HG03469 (cell line): Measurements from ENCODE around the gene HOMER2.
"Not testable (repeated sequence)": the region's sequence is repeated elsewhere in the genome, so short reads cannot be mapped to it uniquely, and the experiment has no call there.

Experiments used
- ATAC-seq: cut with Tn5 transposase; IDR thresholded peaks from one replicate; pipeline ENCODE4 v1.9.1; 2021; ENCODE audit warnings: mild to moderate bottlenecking, moderate library complexity, moderate number of reproducible peaks; ENCODE audit not compliant: unreplicated experiment

Gene HOMER2

DNA sequence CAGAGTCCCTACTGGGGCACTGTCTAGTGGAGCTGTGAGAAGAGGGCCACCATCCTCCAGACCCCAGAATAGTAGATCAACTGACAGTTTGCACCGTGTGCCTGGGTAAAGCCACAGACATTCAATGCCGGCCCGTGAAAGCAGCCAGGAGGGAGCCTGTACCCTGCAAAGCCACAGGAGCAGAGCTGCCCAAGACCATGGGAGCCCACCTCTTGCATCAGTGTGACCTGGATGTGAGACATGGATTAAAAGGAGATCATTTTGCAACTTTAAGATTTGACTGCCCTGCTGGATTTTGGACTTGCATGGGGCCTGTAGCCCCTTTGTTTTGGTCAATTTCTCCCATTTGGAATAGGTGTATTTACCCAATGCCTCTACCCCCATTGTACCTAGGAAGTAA is 86.5 kb downstream of the HOMER2 start:
- not testable (repeated sequence) for ATAC-seq

DNA sequence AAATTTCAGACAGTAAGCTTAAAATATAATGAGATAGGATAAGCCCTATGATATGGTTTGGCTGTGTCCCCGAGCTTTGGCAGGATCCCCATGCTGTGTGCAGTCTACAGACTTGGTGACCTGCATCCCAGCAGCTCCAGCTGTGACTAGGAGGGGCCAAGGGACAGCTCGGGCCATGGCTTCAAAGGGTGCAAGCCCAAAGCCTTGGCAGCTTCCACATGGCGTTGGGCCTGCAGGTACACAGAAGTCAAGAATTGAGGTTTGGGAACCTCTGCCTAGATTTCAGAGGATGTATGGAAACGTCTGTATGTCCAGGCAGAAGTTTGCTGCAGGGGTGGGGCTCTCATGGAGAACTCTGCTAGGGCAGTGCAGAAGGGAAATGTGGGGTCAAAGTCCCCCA is 86.9 kb downstream of the HOMER2 start:
- ATAC-seq: not testable (repeated sequence)

DNA sequence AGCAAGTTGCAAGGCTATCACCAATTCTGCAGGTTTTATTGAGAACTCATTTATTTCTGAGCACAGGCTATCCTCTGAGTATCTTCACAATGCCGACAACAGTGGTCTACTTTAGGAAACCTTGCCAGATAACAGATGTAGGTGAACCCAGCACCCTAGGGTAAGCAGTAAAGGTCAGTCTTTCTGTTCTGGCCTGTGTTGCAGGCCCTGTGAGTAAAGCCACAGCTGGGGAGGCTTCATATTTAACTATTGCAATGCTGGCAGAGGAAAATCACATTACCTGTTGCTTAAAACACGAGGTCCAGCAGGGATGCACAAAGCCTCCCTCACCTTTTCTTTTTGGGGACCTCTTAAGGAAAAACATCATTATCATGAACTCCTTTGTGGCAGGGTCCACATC is 87.6 kb downstream of the HOMER2 start:
- ATAC-seq: no peak

DNA sequence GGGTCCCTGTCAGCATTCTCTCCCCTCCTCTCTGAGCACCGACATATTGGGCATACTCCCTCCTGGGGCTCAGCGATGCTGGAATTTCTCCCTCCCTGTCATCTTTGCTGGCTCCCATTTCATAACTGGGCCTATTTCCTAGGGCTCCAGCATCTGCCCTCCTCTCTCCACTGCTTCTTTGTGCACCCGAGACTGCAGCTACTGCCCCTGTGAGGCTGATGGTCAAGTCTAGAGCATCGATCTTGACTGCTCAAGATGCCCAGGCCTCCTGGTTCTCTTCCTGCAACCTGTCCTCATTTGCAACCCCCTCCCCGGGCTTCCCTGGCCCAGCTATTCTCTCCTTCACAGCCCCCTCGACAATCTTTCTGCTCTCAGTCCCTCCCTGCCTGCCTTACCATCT is 89.6 kb downstream of the HOMER2 start:
- no peak for ATAC-seq

DNA sequence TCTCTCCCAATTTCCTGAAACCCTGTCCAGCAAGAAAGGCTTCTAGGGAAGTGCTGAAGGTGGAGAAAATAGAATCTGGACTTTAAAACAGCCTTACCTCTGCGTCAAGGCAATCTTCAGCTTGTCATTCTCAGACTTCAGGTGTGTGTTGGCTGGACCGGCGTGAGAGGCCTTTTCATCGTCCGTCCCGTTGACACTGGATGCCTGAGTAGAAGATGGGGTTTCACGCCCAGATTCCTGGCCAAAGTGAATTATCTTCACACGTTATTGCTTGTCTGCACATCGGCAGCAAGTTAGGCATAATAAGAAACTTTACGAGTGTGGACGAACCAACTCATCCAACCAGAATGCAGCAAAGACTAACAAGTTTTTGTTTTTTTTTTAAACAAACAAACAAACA is 93.6 kb downstream of the HOMER2 start:
- ATAC-seq: no peak

DNA sequence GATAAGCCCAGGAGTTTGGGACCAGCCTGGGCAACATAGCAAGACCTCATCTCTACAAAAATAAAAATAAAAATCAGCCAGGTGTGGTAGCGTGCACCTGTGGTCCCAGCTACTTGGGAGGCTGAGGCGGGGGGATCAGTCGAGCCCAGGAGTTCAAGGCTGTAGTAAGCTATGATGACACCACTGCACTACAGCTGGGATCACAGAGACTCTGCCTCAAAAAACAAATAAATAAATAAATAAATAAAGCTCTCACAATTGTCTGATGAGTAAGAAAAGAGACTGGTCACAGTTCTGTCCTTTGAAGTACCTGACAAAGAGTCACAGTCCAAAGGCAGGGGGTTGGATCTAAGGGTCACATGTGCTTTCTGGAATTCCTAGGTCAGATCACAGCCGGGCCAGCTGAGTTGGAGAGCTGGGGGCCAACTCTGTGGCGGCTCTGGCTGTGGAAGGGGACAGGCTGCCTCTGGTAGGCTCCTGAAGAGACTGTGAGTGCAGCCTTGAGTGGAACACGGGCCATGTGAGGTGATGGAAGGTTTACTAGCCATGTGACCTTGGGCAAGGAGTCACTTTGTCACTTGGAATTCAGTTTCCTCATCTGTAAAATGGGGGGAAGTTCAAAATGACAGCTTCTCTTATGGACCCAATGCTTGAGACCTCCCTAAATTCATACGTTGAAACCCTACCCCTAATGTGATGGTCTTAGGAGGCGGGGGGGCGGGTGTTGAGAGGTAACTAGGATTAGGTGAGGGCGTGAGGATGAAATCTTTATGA is 95.9 kb downstream of the HOMER2 start:
- ATAC-seq: no peak

DNA sequence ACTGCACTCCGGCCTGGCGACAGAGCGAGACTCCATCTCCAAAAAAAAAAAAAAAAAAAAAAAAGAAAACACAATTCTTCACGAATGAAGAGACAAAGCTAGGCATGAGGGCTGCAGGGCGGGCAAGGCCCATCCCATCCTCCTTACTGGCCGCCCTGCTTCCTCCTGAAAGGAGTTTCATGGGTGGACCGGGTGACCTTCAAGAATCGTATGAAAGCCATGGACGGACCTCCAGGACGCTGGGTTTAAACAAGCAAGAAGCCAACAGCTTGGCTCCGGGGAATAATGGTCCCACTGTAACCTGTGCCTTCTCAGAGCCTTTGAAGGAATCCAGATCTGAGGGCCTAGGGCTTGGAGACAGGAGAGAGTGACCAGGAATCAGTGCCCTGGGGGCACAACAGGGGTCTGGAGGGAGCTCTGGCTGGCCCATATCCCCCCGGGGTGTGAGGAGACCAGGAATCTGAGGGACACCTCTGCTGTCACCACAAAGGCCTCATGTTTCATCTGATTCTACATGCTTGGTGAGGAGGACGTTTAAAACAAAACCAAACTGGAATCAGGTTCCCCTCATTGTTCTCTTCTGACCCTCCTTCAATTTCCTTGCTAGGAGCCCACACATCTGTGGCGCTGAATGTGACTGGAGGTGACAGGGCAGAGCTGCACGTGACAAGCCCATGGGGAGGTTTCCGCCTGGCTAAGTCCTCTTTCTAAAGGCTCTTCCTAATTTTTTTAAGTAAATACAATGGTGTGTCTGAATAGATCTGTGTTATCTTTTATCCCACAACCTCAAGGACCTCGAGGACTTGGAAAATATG is 97.0 kb downstream of the HOMER2 start:
- no peak for ATAC-seq

DNA sequence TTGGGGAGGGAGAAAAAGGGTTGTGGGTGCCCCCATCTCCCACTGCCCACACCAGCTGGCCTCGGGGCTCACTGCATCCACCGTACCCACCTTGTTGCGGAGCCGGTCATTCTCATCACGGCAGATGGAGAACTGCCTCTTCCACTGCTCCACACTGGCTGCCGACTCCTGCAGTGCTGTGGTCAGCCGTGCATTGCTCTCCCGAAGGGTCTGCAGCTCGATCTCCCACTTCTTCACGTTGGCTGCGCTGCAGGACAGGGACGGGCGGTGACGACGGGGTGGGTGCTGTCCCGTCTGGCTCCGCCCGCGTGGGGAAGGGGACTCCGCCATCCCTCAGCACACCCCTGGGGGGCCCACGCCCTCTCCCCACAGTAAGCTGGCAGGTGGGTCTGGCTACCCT is 98.0 kb downstream of the HOMER2 start:
- no peak for ATAC-seq

DNA sequence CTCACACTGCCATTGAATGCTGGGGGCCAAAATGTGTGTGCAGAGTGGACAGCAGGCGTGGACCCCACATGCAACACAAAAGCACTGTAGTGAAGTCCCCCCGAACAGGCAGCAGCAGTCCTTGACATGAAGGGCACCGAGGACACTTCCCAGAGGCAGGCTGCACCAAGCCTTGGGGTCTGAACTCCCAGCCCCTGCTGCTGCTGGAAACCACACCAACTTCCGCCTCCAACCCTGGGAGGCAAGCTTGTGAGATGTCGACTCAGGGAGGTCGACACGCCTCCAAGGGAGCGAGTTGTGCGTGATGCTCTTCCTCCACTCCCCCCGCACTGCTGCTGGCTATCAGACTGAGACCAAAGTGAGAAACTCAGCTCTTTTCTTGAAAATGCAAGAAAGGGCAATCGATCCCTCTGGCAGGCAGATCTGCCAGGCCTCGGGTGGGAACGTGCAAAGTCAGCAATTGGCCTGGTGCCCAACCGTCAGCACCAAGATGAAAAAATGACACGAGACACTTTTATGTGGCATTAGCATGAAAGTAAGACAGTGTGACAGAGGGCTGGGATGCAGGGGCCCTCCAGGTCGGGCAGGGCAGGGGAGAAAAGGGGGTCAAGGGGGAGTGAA is 99.5 kb downstream of the HOMER2 start:
- ATAC-seq: no peak

DNA sequence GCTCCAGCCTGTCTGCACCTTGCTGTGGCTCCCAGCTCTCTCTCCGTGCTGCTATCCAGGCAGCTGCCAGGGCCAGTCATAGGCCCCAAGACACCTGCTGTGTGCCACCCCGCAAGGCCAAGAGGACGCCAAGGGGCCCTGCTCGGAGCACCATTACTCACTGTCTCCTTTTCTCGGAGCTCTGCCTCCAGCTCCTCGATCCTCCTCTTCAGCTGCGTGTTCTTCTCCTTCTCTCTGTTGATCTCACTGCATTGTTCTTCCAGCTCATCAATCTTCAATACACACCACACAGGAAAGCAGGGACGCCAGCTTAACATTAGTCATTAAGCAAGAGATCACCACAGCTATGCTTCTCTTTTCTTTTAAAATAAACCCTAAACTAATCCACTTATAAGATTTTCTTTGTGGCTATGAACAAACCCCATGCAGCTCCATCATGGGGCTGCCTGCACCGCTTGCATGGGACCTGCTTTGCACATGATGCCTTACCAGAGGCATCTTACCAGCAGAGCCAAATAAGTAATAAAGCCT is 100.5 kb downstream of the HOMER2 start:
- ATAC-seq: no peak

DNA sequence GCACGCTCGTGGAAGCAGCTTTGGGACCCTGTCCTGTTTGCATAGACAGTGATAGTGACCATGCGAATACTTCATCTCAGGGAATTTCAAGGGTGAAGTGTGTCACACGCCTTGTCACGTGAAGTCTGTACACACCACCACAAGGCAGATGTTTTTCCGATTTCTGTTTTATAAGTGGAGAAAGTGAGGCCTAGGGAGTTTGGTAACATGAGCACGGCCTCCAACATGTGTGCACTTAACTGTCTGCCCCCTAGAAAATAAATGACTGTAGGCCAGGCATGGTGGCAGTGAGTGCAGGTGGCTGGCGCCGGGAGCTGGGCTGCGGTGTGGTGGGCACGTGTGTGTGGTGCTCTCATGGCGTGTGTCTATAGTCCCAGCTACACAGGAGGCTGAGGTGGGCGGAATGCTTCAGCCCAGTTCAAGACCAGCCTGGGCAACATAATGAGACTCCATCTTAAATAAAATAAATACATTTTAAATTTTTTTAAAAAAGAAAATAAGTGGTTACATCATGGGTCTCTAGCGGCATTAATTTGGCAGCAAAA is 101.1 kb downstream of the HOMER2 start:
- no peak for ATAC-seq

DNA sequence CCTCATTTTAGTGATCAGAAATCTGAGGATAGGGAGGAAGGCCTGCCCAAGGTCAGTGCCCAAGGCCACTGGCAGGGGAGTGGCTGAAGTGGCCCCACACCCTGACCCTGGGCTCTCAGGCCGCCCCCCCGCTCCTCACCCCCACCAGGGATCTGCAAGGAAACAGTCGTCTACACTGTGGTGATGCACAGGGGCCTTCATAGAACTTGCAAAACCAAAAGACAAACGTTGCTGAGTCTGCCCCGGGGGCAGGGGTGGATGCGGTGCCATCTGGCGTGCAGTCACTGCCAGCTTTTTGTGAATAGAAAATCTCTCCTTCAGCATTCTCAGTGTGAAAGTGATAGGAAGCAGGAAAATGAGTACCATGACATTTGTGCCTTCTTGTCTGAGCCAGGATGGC is 101.8 kb downstream of the HOMER2 start:
- ATAC-seq: no peak

DNA sequence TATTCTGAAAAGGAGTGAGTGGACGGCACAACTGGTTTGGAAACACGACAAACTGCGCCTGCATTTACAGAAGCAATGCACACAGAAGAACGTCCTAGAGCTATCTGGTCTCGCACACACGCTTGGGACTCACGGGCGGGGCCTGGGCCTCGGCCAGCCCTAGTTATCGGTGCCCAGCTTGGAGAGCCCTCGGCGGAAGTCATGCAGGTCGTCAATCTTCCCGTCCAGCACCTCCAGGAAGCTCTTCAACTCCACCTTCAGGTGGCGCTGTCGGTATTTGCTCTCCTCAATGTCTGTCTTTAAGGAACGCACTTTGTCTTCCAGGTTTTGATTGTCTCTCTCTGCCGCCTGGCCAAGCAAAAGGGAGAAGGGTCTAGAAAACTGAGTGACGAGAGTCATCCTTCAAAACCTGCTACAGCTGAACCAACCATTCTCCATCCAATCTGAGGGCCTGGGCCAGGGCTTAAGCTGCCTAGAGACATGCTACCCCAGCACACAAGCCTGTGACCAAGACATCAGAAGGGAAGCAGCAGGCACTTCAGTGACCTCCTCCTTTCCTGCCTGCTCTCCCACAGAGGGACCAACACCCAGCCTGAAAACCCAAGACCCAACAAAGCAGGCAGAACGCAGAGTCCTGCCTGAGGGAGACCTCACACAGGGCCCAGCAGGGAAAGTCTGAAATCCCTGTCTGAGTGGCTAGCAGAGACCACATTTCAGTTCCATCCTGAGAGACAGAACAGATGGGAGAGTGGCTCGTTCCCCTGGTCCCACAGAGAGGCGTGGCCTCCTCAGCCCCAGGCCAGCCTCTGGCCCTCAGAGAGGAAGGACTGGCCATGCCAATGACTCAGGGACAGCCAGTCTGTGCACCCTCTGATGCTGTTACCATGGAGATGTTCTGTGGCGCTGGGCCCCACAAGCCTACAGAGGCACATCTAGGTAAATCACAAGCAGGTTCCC is 102.7 kb downstream of the HOMER2 start:
- ATAC-seq: no peak

DNA sequence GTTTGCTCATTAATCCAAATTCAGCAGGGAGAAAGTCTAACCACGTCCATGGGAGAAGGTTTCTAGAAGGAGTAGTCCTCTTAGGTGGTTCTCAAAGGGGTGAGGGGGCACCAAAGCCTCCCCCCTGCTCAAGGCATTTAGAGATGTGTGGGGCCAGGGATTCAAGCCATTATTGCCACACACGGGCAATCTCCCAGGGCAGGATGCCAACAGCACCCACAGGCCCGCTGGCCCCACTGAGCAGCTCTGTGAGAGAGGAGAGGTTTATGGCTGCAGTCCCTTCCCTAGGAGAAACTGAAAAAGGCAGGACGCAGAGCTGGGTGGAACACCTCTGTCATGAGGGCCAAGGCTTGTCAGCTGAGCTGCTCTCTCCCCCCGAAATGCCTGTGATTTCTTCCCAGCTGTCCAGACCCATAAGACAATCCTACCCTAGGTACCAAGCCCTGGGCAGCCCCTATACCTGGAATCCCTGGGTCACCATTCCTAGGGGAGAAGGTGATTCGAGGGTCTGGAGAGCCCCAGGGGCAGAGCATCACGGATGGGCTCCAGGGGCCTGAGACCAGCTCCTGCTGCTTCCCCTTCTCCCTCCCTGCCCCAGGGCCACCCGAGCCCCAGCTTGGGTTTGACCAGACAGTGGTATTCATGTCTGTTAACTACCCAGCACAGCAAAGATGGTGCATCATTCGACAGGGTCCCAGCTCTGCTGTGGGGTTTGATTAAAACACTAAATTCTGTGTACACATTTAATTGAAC is 104.1 kb downstream of the HOMER2 start:
- ATAC-seq: no peak

DNA sequence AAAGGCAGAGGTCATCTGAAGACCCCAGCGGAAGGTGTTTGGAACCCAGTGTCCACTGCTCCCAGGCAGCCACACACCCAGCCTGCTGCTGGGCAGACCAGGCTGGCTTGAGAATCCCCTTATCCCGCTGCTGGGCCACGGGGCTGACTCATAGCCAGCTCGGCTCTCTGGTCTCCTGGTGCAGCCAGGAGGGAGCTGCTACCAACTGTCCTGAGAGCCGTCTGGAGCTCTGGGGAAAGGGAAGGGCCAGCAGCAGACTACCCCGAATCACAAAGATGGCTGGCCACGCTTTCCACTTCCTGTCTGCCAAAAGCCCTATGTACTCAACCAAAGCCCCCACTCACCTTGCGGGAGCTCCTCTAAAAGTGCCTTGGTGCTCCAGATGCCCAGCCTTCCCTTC is 104.8 kb downstream of the HOMER2 start:
- ATAC-seq: no peak

DNA sequence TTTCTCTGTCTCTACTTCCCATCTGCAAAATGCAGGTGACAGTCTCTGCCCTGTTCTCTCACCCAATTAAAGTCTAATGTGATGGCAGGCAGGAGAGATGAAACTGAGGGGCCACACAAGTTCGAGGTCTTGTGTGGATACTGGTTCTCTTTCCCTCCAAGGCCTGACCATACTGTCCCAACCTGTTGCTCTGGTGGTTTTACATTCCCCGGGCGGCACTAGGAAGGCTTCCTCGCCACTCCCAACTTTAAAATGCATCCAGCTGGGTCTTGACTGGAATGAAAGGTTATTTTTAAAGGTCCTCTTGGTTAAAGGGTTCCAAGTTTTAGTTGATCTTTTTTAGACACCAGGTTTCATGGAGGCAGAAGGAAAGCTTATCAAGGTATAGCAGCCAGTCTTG is 105.9 kb downstream of the HOMER2 start:
- ATAC-seq: no peak

DNA sequence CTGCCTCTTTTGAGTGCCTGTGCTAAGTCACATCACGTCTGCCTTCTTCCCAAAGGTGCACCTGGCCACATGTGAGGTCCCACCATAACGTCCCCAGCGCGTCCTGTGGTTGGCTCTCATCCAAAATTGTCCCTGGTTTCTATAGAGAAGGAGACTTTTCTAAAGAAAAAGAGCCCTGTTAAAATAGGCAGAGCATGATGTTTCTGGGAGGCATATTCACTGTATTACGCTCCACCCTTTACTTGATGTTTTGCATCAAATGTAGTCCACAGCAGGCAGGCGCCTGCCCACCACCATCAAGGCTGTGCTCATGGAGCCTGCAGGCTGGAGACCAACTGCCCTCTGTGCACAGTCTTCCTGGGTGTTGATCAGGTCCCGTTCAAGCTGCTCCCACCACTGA is 106.8 kb downstream of the HOMER2 start:
- ATAC-seq: no peak

DNA sequence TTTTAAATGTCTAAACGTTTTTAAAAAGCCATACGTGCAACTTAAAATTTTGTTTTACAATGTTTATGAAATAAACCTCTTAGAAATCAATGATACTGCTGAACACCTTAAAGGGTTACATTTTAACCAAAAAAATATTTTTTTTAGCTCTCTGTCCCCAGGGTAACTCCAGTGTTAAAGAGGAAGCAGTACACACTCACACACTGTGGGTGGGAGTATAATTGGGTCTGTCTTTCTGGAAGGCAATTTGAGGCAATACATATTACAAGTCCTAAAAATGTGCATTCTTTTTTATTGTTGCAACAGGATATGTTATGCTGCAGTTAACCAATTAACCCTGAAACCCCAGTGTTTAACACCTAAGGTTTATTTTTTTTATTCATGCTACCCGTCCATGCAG is 109.0 kb downstream of the HOMER2 start:
- no peak for ATAC-seq

DNA sequence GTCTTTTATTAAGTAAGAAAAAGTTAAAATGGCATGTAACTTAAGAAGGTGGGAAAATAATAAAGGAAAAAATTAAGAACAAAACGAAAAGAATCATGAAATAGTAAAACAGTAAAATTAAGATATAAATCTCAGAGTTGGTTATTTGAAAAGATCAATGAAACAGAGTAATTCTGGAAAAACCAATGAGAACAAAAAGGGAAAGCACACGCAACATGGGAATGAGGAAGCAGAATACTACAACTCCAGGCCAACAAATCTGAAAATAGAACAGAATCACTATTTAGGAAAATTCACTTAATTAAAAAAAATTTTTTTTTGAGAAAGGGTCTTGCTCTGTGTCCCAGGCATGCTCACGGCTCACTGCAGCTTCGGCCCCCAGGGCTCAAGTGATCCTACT is 112.4 kb downstream of the HOMER2 start:
- no peak for ATAC-seq

DNA sequence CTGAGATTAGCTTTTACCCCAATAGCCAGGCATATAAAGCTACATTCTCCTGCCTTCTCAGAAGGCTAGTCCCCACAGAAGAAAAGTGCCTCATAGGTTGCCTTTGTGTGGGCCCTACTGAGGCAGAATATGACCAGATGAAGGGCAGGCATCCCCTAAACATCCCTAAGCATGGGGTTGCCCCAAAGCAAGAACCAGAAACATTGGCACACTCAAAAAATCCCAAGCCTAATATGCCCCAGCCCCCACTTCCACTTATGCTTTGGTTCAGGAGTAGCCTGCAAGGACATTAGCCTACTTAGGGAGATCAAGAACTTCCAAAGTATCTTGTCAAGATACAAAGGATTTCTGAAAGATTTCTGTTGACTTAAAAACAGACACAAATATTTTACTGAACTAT is 113.4 kb downstream of the HOMER2 start:
- no peak for ATAC-seq
